GM12878 (cell line): ENCODE data around the gene MEGF11. TPM values are rescaled to one million over a fixed set of nuclear protein-coding genes. Genes with fewer than 3 reads are reported as not detected.

ENCODE experiments used
- ATAC-seq: fragments of 200-7000 bp; cut with Tn5 transposase; 3 replicates; pipeline ENCODE4 v1.9.1; 2020; ENCODE audit warnings: mild to moderate bottlenecking, moderate library complexity
- BruUV-seq: library from RNA; stranded (reverse); fragments of 400-500 nt; replicated peaks from 2 replicates; lab custom pipeline; 2021; lab: Mats Ljungman, UMichigan
- CTCF ChIA-PET: fragments of 300-600 bp; sonication (Branson Sonifier 250); formaldehyde crosslinking; extraction: SDS; loops from one replicate; lab custom pipeline; 2021; ENCODE audit warnings: inconsistent platforms; lab: Yijun Ruan, JAX
- POLR2A ChIA-PET: fragments of 350-600 bp; formaldehyde crosslinking; extraction: SDS; loops from one replicate; lab custom pipeline; 2021; ENCODE audit warnings: inconsistent platforms; lab: Charles Lee
- RAD21 ChIA-PET: fragments of 300-600 bp; sonication (Branson Sonifier 250); formaldehyde crosslinking; loops from one replicate; lab custom pipeline; 2023; ENCODE audit warnings: antibody characterized with exemption; ENCODE audit not compliant: unreplicated experiment; lab: Charles Lee
- SMC1A ChIA-PET: fragments of 300-600 bp; sonication (Branson Sonifier 250); formaldehyde crosslinking; loops from one replicate; lab custom pipeline; 2023; ENCODE audit not compliant: unreplicated experiment, uncharacterized antibody; lab: Charles Lee
- DNase-seq: peaks from one replicate; pipeline ENCODE4 v3.0.0-alpha.2; 2011; ENCODE audit warnings: low read depth, low spot score
- FAIRE-seq: peaks from 3 replicates; lab custom pipeline; 2011; peaks lifted over from hg19 to GRCh38; lab: Jason Lieb, UNC
- H2AFZ ChIP-seq: 2 replicates; pipeline ENCODE4 v1.6.0; 2011; ENCODE audit warnings: low read depth, low read length, control low read depth; ENCODE audit not compliant: control insufficient read depth
- H3K27ac ChIP-seq: 2 replicates; pipeline ENCODE4 v1.5.1; 2011; ENCODE audit warnings: control low read depth; ENCODE audit not compliant: control insufficient read depth, insufficient read depth
- H3K27me3 ChIP-seq, 2 experiments: replicated peaks in 1 of 2; 2 replicates each; pipeline versions ENCODE4 v1.6.0 to v1.6.1; 2011; ENCODE audit warnings: low read length in 1 of 2; ENCODE audit not compliant: control insufficient read depth in 2 of 2, insufficient read depth in 2 of 2
- H3K36me3 ChIP-seq, 2 experiments: 2 replicates each; pipeline ENCODE4 v1.5.1; 2011; ENCODE audit warnings: low read length in 1 of 2; ENCODE audit not compliant: control insufficient read depth in 2 of 2, insufficient read depth in 2 of 2
- H3K4me1 ChIP-seq: 2 replicates; pipeline ENCODE4 v1.6.1; 2011; ENCODE audit warnings: mild to moderate bottlenecking, low read length, moderate library complexity, mixed read lengths; ENCODE audit not compliant: control insufficient read depth, insufficient read depth
- H3K4me2 ChIP-seq: 2 replicates; pipeline ENCODE4 v1.6.0; 2011; ENCODE audit warnings: control low read depth; ENCODE audit not compliant: control insufficient read depth, insufficient read depth
- H3K4me3 ChIP-seq: fragments of 200-600 bp; sonication (generic); 2 replicates; pipeline ENCODE4 v1.5.1; 2016
- H3K79me2 ChIP-seq: 2 replicates; pipeline ENCODE4 v1.6.0; 2011; ENCODE audit warnings: low read length; ENCODE audit not compliant: control insufficient read depth, insufficient read depth
- H3K9ac ChIP-seq: 2 replicates; pipeline ENCODE4 v1.8.0; 2011; ENCODE audit warnings: low read length, control low read depth, mixed read lengths; ENCODE audit not compliant: control insufficient read depth, insufficient read depth
- H3K9me3 ChIP-seq: replicated peaks from 3 replicates; pipeline ENCODE4 v1.5.1; 2011; ENCODE audit warnings: mild to moderate bottlenecking, low read length; ENCODE audit not compliant: control insufficient read depth, insufficient read depth
- H4K20me1 ChIP-seq: 2 replicates; pipeline ENCODE4 v1.6.0; 2011; ENCODE audit not compliant: control insufficient read depth, insufficient read depth
- BMI1 ChIP-seq: fragments of 450-650 bp; IDR thresholded peaks from 2 replicates; pipeline ENCODE4 v1.6.1; 2016; ENCODE audit warnings: mild to moderate bottlenecking, moderate library complexity, borderline replicate concordance
- EED ChIP-seq: sonication (generic); IDR thresholded peaks from 2 replicates; pipeline ENCODE4 v1.6.1; 2016; ENCODE audit warnings: antibody characterized with exemption, low read depth
- EP300 ChIP-seq, 2 experiments: fragments of 150-350 bp in 1 of 2; IDR thresholded peaks; 2 replicates each; pipeline ENCODE4 v1.6.1; 2011 to 2012; ENCODE audit warnings: low read depth in 2 of 2, low read length in 2 of 2, borderline replicate concordance in 1 of 2, improper control_type of control experiment in 1 of 2, inconsistent platforms in 1 of 2; ENCODE audit not compliant: control insufficient read depth in 1 of 2
- FOXM1 ChIP-seq: IDR thresholded peaks from 2 replicates; pipeline ENCODE4 v1.6.1; 2012; ENCODE audit warnings: low read depth, mild to moderate bottlenecking, inconsistent platforms, low read length, moderate library complexity
- GABPA ChIP-seq: IDR thresholded peaks from 2 replicates; pipeline ENCODE4 v1.6.1; 2014; ENCODE audit warnings: antibody characterized with exemption, low read depth, mild to moderate bottlenecking, inconsistent platforms
- MTA3 ChIP-seq: IDR thresholded peaks from 2 replicates; pipeline ENCODE4 v1.6.1; 2012; ENCODE audit warnings: low read length, inconsistent platforms, borderline replicate concordance
- MXI1 ChIP-seq: fragments of 150-350 bp; IDR thresholded peaks from 2 replicates; pipeline ENCODE4 v1.6.1; 2011; ENCODE audit warnings: low read depth, mild to moderate bottlenecking, inconsistent platforms, low read length, improper control_type of control experiment
- NFYB ChIP-seq: IDR thresholded peaks from 2 replicates; pipeline ENCODE4 v1.6.1; 2011; ENCODE audit warnings: low read depth, mild to moderate bottlenecking, low read length, improper control_type of control experiment, moderate library complexity; ENCODE audit not compliant: insufficient read depth
- POU2F2 ChIP-seq: IDR thresholded peaks from 3 replicates; pipeline ENCODE4 v1.6.1; 2011; ENCODE audit warnings: low read depth, mild to moderate bottlenecking, low read length, borderline replicate concordance
- SUPT20H ChIP-seq: IDR thresholded peaks from 2 replicates; pipeline ENCODE4 v1.6.1; 2011; ENCODE audit warnings: low read depth, mild to moderate bottlenecking, low read length, moderate library complexity, borderline replicate concordance; ENCODE audit not compliant: control insufficient read depth
- TARDBP ChIP-seq: IDR thresholded peaks from 2 replicates; pipeline ENCODE4 v1.6.1; 2016; ENCODE audit warnings: borderline replicate concordance
- YY1 ChIP-seq: IDR thresholded peaks from 2 replicates; pipeline ENCODE4 v1.6.1; 2011; ENCODE audit warnings: low read depth, mild to moderate bottlenecking, low read length
- ZNF207 ChIP-seq: fragments of 450-650 bp; IDR thresholded peaks from 2 replicates; pipeline ENCODE4 v1.6.1; 2014; ENCODE audit warnings: antibody characterized with exemption, mild to moderate bottlenecking, borderline replicate concordance
- ZNF274 ChIP-seq: IDR thresholded peaks from one replicate; pipeline ENCODE4 v1.8.0; 2011; ENCODE audit not compliant: insufficient read length, insufficient read depth
- WGBS: methylation state at CpG from one replicate; pipeline ENCODE4 v1.1.6; 2016; ENCODE audit warnings: low lambda C conversion rate; ENCODE audit not compliant: insufficient replicate concordance, insufficient coverage; ENCODE audit errors: missing lambda C conversion rate; 5-methylcytosine and 5-hydroxymethylcytosine counted together
- in situ Hi-C: fragments of 300-500 bp; cut with MboI; formaldehyde crosslinking; loops from 9 replicates; pipeline ENCODE4 v1.14.3; 2018; ENCODE audit warnings: mixed read lengths
- intact Hi-C: fragments of 100-400 bp; cut with micrococcal nuclease; formaldehyde crosslinking; loops from one replicate; pipeline ENCODE4 v1.14.2; 2022; ENCODE audit not compliant: unreplicated experiment
- polyA plus RNA-seq, 11 experiments: library from polyadenylated mRNA; depleted of rRNA in 4 of 11; unstranded in 6 of 11; stranded (reverse) in 5 of 11; fragments of >200 nt; fragmentation: Nextera tagmentation in 4 of 11; fragmentation: Illumina TruSeq in 1 of 11; extraction: Ambion mirVana in 4 of 11; extraction: Trizol in 1 of 11; gene quantifications; 1 replicate in 1 of 11; 2 replicates in 10 of 11; pipeline versions ENCODE4 v1.2.1 to v1.2.3, GENCODE V29; 2011 to 2016; ENCODE audit warnings: inconsistent platforms in 2 of 11, missing spikeins in 2 of 11, low read depth in 1 of 11
- total RNA-seq, 4 experiments: library from RNA; depleted of rRNA in 3 of 4; stranded (reverse); fragments of >200 nt in 3 of 4; fragmentation: Illumina TruSeq in 1 of 4; extraction: Trizol in 1 of 4; gene quantifications; 2 replicates each; pipeline versions ENCODE4 v1.2.1 to v1.2.3, GENCODE V29; 2013 to 2021
- TF ChIP-seq, protein P1 (sequence below): IDR thresholded peaks from 2 replicates; pipeline ENCODE4 v1.6.1; 2012; ENCODE audit warnings: low read depth, low read length, improper control_type of control experiment

The MEGF11 gene
- total and polyA plus RNA-seq, 10 of the 15 experiments (the other 5 are each of a cell fraction or from before 2014, with no cell fraction given) = 0.03 to 1.7 (median 0.49) TPM

DNA sequence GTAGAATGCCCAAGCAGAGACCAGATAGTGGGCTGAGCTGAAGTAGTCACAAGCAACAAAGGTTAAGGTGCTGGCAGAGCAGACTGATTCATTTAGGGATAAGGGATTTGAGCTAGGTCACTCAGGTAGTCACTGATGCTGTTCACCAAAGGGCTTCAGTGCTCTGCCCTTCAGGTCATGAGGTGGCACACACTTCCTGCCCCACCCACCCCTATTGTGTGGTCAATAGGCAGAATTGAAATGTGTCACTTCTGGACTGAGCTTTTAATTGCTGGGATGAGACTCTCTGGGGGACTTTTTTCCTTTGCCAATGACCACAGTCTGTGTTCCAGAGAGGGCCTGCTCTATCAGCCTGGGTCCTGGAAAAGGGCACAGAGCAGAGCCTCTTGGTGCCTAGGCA is 37.0 kb upstream of the MEGF11 start (continued):
- TF ChIP-seq TARDBP (no peak), EED (no peak), ZNF274 (no peak), POU2F2 (no peak), BMI1 (no peak), NFYB (no peak)

DNA sequence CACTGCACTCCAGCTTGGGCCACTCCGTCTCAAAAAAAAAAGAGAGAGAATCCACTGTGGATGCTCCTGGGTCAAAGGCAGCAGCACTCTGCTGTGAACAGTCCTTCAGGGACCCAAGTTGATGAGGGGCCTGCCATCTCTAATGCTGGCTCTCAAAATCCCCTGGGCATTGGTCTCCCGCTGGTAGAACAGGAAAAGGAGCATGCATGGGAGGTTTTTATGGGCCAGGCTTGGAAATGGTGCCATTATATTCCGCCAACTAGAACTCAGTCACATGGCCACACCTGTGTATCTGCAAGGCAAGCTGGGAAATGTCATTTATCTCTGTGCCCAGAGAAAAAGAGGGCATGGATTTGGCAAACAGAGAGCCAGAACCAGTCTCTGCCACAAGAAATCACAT is 36.5 kb upstream of the MEGF11 start:
- ATAC-seq = no peak
- ChIA-PET CTCF (interaction anchor here (0.6 to 9.7 kb wide), 5 partner anchors 11 to 281 kb away, joined by 3 to 103 read pairs (median 4); partner anchors contain the start of genes MAP2K1 and SNAPC5), SMC1A (interaction anchor here (0.9 kb wide), 2 partner anchors 200 to 370 kb away, joined by 3 read pairs; no protein-coding TSS in a partner anchor)

More for the DNA sequence above, 36.5 kb upstream of the MEGF11 start:
- Histone ChIP-seq H3K27ac (no peak overlapping the region), H3K4me1 (no peaks in the 10 kb centered on the region; the same call in 1 of the 2 replicates), H3K9me3 (no peaks in the 10 kb centered on the region), H3K9ac (no peak overlapping the region), H4K20me1 (no peaks in the 10 kb centered on the region), H3K4me3 (no peak overlapping the region), H3K4me2 (no peak overlapping the region), H2AFZ (no peak overlapping the region), H3K79me2 (peaks cover 12% of the 10 kb centered on the region), H3K27me3 (no peaks in the 10 kb centered on the region), H3K36me3 (no peaks in the 10 kb centered on the region)
- RAD21 ChIA-PET = no interaction called here
- POLR2A ChIA-PET = no interaction called here
- intact Hi-C loops = loop anchor here (5.0 kb wide), 1 partner anchor 207 kb away; the partner anchor contains the start of gene SNAPC5
- FAIRE-seq (no peak), DNase-seq (no peak)
- in situ Hi-C loops = no loop called here
- no TSS peak for BruUV-seq
- WGBS = 60% methylated on average over 3 of the region's 3 CpGs
- TF ChIP-seq SUPT20H (no peak), EP300 (IDR thresholded peaks at IDR 0.05; ENCODE audit: borderline replicate concordance in 1 of 2, control insufficient read depth in 1 of 2, low read depth in 2 of 2, low read length in 2 of 2) (no peak), GABPA (no peak), MXI1 (no peak), YY1 (no peak), FOXM1 (no peak), ZNF207 (no peak), MTA3 (no peak)
- TF ChIP-seq, protein P1, sequence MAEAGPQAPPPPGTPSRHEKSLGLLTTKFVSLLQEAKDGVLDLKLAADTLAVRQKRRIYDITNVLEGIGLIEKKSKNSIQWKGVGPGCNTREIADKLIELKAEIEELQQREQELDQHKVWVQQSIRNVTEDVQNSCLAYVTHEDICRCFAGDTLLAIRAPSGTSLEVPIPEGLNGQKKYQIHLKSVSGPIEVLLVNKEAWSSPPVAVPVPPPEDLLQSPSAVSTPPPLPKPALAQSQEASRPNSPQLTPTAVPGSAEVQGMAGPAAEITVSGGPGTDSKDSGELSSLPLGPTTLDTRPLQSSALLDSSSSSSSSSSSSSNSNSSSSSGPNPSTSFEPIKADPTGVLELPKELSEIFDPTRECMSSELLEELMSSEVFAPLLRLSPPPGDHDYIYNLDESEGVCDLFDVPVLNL = no peak
